ENCODE data around the gene SSMEM1.

SSMEM1 gene

DNA sequence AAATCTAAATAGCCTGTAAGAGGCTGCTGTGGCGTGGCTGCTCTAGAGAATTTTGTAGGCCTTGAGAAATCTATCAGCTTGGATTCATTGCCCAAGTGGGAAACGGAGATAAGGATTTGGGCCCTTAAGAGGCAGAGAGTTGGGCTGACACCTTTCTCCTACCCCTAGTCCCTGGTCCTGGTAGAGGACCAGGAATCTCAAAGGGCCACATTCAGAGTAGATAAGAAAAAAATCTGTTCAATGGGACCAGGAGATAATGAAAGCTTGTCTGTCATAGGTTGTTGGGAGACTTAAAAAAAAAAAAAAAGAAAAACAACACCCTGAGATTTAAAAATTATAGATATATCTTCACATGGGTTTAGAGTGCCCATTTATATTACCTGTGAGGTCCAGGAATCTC is 20.3 kb upstream of the SSMEM1 start:
- no peak for TF ChIP-seq CTCF (IDR thresholded peaks at IDR 0.05; ENCODE audit: low read depth, low read length, missing control alignments)
- Histone ChIP-seq H3K36me3 (replicated peaks) (peaks cover 6% of the 10 kb centered on the region), H3K27ac (no peak overlapping the region), H3K4me3 (ENCODE audit: low read depth, low read length) (no peak overlapping the region), H3K27me3 (replicated peaks) (no peaks in the 10 kb centered on the region)
- DNase-seq, result no peak
- in situ Hi-C loops (cut with HindIII; ENCODE audit: low pct_ligation_motif_present, low sequenced_read_pairs), result no loop called here

GRCh38 chr7:130189343-130189742 is 18.3 kb upstream of the SSMEM1 start:
- Histone ChIP-seq H3K4me3 (ENCODE audit: low read depth, low read length) (no peak overlapping the region), H3K27me3 (replicated peaks) (no peaks in the 10 kb centered on the region), H3K36me3 (replicated peaks) (no peaks in the 10 kb centered on the region), H3K27ac (no peak overlapping the region)
- TF ChIP-seq CTCF (IDR thresholded peaks at IDR 0.05; ENCODE audit: low read depth, low read length, missing control alignments), result no peak
- no peak for DNase-seq
- in situ Hi-C loops (cut with HindIII; ENCODE audit: low pct_ligation_motif_present, low sequenced_read_pairs), result no loop called here

DNA sequence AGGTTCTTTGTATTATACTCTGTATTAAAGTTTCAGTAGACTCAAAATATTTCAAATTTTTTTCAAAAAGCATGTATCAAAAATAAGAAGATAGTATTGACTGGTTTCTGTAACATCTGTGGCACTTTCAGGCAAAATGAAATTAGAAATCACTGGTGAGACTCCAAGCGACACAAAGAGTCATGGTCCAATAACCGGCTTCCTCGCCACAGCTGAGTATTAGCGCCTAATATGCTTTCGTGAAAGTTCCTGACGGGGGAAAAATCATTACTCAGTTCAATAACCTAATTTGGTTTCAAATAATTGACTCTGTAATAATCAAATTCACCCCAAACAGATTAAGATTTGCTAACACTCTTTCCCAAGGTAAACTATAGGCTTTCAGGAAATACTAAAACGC is 15.9 kb upstream of the SSMEM1 start:
- no peaks in the 10 kb centered on the region for H3K27me3 ChIP-seq (replicated peaks)
- no peak overlapping the region for H3K4me3 ChIP-seq (ENCODE audit: low read depth, low read length)
- no peak for TF ChIP-seq CTCF (IDR thresholded peaks at IDR 0.05; ENCODE audit: low read depth, low read length, missing control alignments)
- no peak for DNase-seq
- H3K36me3 ChIP-seq (replicated peaks), result peaks cover under 1% of the 10 kb centered on the region
- in situ Hi-C loops (cut with HindIII; ENCODE audit: low pct_ligation_motif_present, low sequenced_read_pairs), result no loop called here
- H3K27ac ChIP-seq, result no peak overlapping the region

- in situ Hi-C loops (cut with HindIII; ENCODE audit: low pct_ligation_motif_present, low sequenced_read_pairs), result no loop called here
- Histone ChIP-seq H3K27ac (no peak overlapping the region), H3K36me3 (replicated peaks) (peaks cover 7% of the 10 kb centered on the region), H3K27me3 (replicated peaks) (no peaks in the 10 kb centered on the region), H3K4me3 (ENCODE audit: low read depth, low read length) (no peak overlapping the region)
- no peak for DNase-seq
- TF ChIP-seq CTCF (IDR thresholded peaks at IDR 0.05; ENCODE audit: low read depth, low read length, missing control alignments), result no peak
These were observed 12.3 kb upstream of the SSMEM1 start for GRCh38 chr7:130195396-130195795.

DNA sequence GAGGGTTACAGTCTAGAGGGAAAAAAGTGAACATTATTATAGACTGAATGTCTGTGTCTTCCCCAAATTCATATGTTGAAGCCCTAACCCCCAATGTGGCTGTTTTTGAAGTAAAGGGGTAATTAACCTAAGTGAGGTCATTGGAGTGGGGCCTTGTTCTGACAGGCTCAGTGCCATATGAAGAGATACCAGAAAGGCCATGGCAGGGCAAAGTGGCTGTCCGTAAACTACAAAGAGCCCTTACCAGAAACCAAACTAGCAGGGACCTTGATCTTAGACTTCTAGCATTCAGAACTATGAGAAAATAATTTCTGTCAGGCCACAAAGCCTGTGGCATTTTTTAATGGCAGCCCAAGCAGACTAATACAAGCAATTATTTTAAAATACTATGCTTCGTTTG is 11.2 kb upstream of the SSMEM1 start:
- no peak for DNase-seq
- no peak overlapping the region for H3K27ac ChIP-seq
- no peaks in the 10 kb centered on the region for H3K27me3 ChIP-seq (replicated peaks)
- no peak for TF ChIP-seq CTCF (IDR thresholded peaks at IDR 0.05; ENCODE audit: low read depth, low read length, missing control alignments)
- H3K36me3 ChIP-seq (replicated peaks), result peaks cover 8% of the 10 kb centered on the region
- no peak overlapping the region for H3K4me3 ChIP-seq (ENCODE audit: low read depth, low read length)
- in situ Hi-C loops (cut with HindIII; ENCODE audit: low pct_ligation_motif_present, low sequenced_read_pairs), result no loop called here

DNA sequence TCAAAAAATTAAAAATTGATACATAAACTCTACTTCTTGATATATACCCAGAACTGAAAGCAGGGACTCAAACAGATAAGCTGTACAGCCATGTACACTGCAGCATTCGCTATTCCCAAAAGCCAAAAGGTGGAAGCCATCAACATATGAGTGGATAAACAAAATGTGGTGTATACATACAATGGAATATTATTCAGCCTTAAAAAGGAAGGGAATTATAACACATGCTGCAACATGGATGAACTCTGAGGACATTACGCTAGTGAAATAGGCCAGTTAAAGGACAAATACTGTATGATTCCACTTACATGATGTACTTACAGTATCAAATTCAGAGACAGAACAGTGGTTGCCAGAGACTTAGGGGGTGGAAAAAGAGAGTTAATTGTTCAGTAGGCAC is 10.6 kb upstream of the SSMEM1 start:
- Histone ChIP-seq H3K4me3 (ENCODE audit: low read depth, low read length) (no peak overlapping the region), H3K27me3 (replicated peaks) (no peaks in the 10 kb centered on the region), H3K27ac (no peak overlapping the region), H3K36me3 (replicated peaks) (peaks cover 14% of the 10 kb centered on the region)
- in situ Hi-C loops (cut with HindIII; ENCODE audit: low pct_ligation_motif_present, low sequenced_read_pairs), result no loop called here
- no peak for DNase-seq
- no peak for TF ChIP-seq CTCF (IDR thresholded peaks at IDR 0.05; ENCODE audit: low read depth, low read length, missing control alignments)
